Chondrocyte (in vitro differentiated cells): ENCODE measurements around the gene MFF. TPM values are rescaled to one million over a fixed set of nuclear protein-coding genes. Genes with fewer than 3 reads are reported as not detected.

ENCODE experiments used
- DNase-seq: peaks from one replicate; pipeline ENCODE4 v3.0.0; 2021; ENCODE audit warnings: mixed read lengths, low spot score
- H3K27ac Mint-ChIP-seq: one replicate; pipeline ENCODE4 v1.8.0; 2021; ENCODE audit warnings: mild to moderate bottlenecking, moderate library complexity, mixed read lengths; ENCODE audit not compliant: unreplicated experiment
- H3K27me3 Mint-ChIP-seq: 2 replicates; pipeline ENCODE4 v1.8.0; 2021; ENCODE audit warnings: low read depth, mixed read lengths
- H3K36me3 Mint-ChIP-seq: 2 replicates; pipeline ENCODE4 v1.8.0; 2021; ENCODE audit warnings: low read depth, mixed read lengths
- H3K4me1 Mint-ChIP-seq: 2 replicates; pipeline ENCODE4 v1.8.0; 2021; ENCODE audit warnings: low read depth, mild to moderate bottlenecking, mixed read lengths
- H3K4me3 Mint-ChIP-seq: one replicate; pipeline ENCODE4 v1.8.0; 2021; ENCODE audit warnings: mild to moderate bottlenecking, moderate library complexity, mixed read lengths; ENCODE audit not compliant: unreplicated experiment
- H3K9me3 Mint-ChIP-seq: 2 replicates; pipeline ENCODE4 v1.8.0; 2021; ENCODE audit warnings: low read depth, mixed read lengths
- CTCF ChIP-seq: fragments of 200-600 bp; sonication (generic); IDR thresholded peaks from 2 replicates; pipeline ENCODE4 v1.5.0; 2021; ENCODE audit warnings: antibody characterized with exemption, mild to moderate bottlenecking, moderate library complexity
- total RNA-seq: library from RNA; stranded (reverse); gene quantifications from 3 replicates; pipeline ENCODE4 v1.2.1, GENCODE V29; 2021

MFF gene
- total RNA-seq, 1 donor from 2014 or later, result 66.8 TPM

DNA sequence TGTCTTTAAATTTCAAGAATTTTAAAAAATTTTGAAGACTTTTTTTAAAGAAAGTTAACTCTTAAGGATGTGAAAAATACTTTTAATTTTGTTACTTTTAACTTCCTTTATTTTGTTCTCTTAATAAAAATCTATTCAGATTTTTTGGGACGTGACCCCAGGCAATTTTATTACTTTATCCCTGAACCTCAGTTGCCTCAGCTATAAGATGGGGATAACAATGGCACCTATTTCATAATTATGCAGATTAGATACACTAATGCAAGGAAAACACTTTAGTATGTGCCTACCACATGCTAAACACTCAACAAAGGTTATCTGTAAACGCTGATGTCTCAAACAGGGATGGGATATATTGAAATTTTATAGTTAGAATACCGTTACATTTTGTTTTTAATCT is 64.2 kb downstream of the MFF start:
- Mint-ChIP-seq H3K4me1 (no peaks in the 10 kb centered on the region), H3K27ac (no peak overlapping the region), H3K36me3 (no peaks in the 10 kb centered on the region), H3K9me3 (peaks cover 5% of the 10 kb centered on the region), H3K4me3 (no peak overlapping the region), H3K27me3 (no peaks in the 10 kb centered on the region)
- no peak for DNase-seq
- TF ChIP-seq CTCF, result no peak

DNA sequence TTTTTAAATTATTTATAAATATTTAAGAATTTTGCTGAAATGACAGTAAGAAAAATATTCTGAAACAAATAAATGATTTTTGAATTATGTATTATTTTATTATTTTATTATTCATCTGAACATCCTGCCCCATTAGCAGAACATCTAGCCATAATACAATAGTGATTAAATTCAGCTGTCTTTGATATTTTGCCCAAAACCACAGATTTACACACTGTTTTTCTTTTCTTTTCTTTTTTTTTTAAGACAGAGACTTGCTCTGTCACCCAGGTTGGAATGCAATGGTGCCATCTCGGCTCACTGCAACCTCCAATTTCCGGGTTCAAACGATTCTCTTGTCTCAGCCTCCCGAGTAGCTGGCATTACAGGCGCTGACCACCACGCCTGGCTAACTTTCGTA is 64.6 kb downstream of the MFF start:
- Mint-ChIP-seq H3K4me3 (no peak overlapping the region), H3K27ac (no peak overlapping the region), H3K36me3 (no peaks in the 10 kb centered on the region), H3K9me3 (peaks cover 5% of the 10 kb centered on the region), H3K27me3 (no peaks in the 10 kb centered on the region), H3K4me1 (no peaks in the 10 kb centered on the region)
- TF ChIP-seq CTCF, result no peak
- DNase-seq, result no peak

GRCh38 chr2:227390468-227391256 is 65.6 kb downstream of the MFF start:
- peaks cover 5% of the 10 kb centered on the region for H3K9me3 Mint-ChIP-seq
- no peaks in the 10 kb centered on the region for H3K36me3 Mint-ChIP-seq

DNA sequence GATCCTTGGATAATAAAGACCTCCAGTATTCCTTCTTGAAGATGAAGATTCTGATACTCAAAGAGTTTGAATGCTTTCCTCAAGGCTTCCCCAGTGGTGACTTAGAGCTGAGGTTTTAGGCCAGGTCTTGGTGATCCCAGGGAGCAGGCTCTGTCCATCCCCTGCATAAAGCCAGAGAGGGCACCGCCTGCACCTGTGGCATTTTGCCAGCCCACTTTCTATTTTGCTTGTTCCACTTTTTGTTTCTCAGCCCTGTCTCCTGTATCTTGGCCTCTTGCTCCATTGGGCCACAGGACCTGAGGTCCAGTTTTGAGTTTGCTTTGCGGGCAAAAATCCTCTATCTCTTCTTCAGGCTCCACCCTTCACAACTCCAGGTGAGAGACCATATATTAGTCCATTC is 69.3 kb downstream of the MFF start:
- Mint-ChIP-seq H3K27me3 (no peaks in the 10 kb centered on the region), H3K9me3 (no peaks in the 10 kb centered on the region), H3K4me1 (no peaks in the 10 kb centered on the region), H3K4me3 (no peak overlapping the region), H3K27ac (no peak overlapping the region), H3K36me3 (no peaks in the 10 kb centered on the region)
- TF ChIP-seq CTCF, result no peak
- no peak for DNase-seq

More at GRCh38 chr2:227390468-227391256, 65.6 kb downstream of the MFF start:
- no peak overlapping the region for H3K27ac Mint-ChIP-seq
- no peak overlapping the region for H3K4me3 Mint-ChIP-seq
- no peak for DNase-seq
- no peaks in the 10 kb centered on the region for H3K27me3 Mint-ChIP-seq
- no peak for TF ChIP-seq CTCF
- H3K4me1 Mint-ChIP-seq, result no peaks in the 10 kb centered on the region

GRCh38 chr2:227395556-227395955 is 70.5 kb downstream of the MFF start:
- no peaks in the 10 kb centered on the region for H3K9me3 Mint-ChIP-seq
- H3K4me3 Mint-ChIP-seq, result no peak overlapping the region
- no peaks in the 10 kb centered on the region for H3K27me3 Mint-ChIP-seq
- TF ChIP-seq CTCF, result no peak
- H3K27ac Mint-ChIP-seq, result no peak overlapping the region
- H3K36me3 Mint-ChIP-seq, result no peaks in the 10 kb centered on the region
- H3K4me1 Mint-ChIP-seq, result no peaks in the 10 kb centered on the region
- no peak for DNase-seq
